Lower leg skin (tissue), 4 donors: ENCODE measurements around the gene P4HA3. TPM values are rescaled to one million over a fixed set of nuclear protein-coding genes. Genes with fewer than 3 reads are reported as not detected.

ENCODE experiments used
- DNase-seq, 2 donors: peaks; one replicate each; pipeline ENCODE4 v3.0.0-alpha.2; 2019; ENCODE audit warnings: low spot score in 2 of 2
- H3K4me3 ChIP-seq: fragments of 200-600 bp; sonication (generic); 2 replicates; pipeline ENCODE4 v1.5.1; 2017; ENCODE audit warnings: mild to moderate bottlenecking, low read depth; ENCODE audit not compliant: poor library complexity, severe bottlenecking
- POLR2A ChIP-seq, 2 donors: fragments of 450-650 bp; IDR thresholded peaks; one replicate each; pipeline ENCODE4 v1.6.1; 2016 to 2017; ENCODE audit warnings: antibody characterized with exemption in 2 of 2, mild to moderate bottlenecking in 1 of 2, moderate library complexity in 1 of 2
- WGBS, 2 donors: methylation state at CpG; one replicate each; pipeline ENCODE4 v1.1.5; 2018; 5-methylcytosine and 5-hydroxymethylcytosine counted together
- intact Hi-C: fragments of 100-400 bp; cut with DNase I; formaldehyde crosslinking; loops from one replicate; pipeline ENCODE4 v1.15.0; 2023; ENCODE audit warnings: low total_unique reads
- total RNA-seq, 4 donors: library from RNA; depleted of rRNA; stranded (reverse); fragments of >200 nt; gene quantifications; one replicate each; pipeline ENCODE4 v1.1.0, GENCODE V29; 2016
- TF ChIP-seq, protein P1 (sequence below), 3 donors: fragments of 450-650 bp; IDR thresholded peaks; one replicate each; pipeline ENCODE4 v1.5.1; 2016; ENCODE audit warnings: antibody characterized with exemption in 3 of 3, mild to moderate bottlenecking in 3 of 3, moderate library complexity in 2 of 3

Gene P4HA3
- total RNA-seq, 4 donors from 2014 or later = 0.17 to 0.81 TPM; not detected in 2

- WGBS, 2 donors = 84 to 89% methylated on average over 1 of the region's 1 CpG
- no peak for DNase-seq
- TF ChIP-seq, protein P1, sequence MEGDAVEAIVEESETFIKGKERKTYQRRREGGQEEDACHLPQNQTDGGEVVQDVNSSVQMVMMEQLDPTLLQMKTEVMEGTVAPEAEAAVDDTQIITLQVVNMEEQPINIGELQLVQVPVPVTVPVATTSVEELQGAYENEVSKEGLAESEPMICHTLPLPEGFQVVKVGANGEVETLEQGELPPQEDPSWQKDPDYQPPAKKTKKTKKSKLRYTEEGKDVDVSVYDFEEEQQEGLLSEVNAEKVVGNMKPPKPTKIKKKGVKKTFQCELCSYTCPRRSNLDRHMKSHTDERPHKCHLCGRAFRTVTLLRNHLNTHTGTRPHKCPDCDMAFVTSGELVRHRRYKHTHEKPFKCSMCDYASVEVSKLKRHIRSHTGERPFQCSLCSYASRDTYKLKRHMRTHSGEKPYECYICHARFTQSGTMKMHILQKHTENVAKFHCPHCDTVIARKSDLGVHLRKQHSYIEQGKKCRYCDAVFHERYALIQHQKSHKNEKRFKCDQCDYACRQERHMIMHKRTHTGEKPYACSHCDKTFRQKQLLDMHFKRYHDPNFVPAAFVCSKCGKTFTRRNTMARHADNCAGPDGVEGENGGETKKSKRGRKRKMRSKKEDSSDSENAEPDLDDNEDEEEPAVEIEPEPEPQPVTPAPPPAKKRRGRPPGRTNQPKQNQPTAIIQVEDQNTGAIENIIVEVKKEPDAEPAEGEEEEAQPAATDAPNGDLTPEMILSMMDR (IDR thresholded peaks at IDR 0.05) = no peak
- no peak for TF ChIP-seq POLR2A (IDR thresholded peaks at IDR 0.05)
- intact Hi-C loops = no loop called here
- H3K4me3 ChIP-seq = no peak overlapping the region
Measured at GRCh38 chr11:74238243-74238642, 73.2 kb downstream of the P4HA3 start.

- no peak overlapping the region for H3K4me3 ChIP-seq
- TF ChIP-seq, protein P1 (IDR thresholded peaks at IDR 0.05) = no peak
- TF ChIP-seq POLR2A (IDR thresholded peaks at IDR 0.05) = no peak
- DNase-seq = no peak
- intact Hi-C loops = no loop called here
- WGBS, 2 donors = 82 to 90% methylated on average over 2 of the region's 2 CpGs
Measured at GRCh38 chr11:74237541-74237940, 73.9 kb downstream of the P4HA3 start.

- DNase-seq = no peak
- intact Hi-C loops = no loop called here
- no peak overlapping the region for H3K4me3 ChIP-seq
- TF ChIP-seq POLR2A (IDR thresholded peaks at IDR 0.05) = no peak
- TF ChIP-seq, protein P1 (IDR thresholded peaks at IDR 0.05) = no peak
- 89 to 94% methylated on average over 4 of the region's 4 CpGs for WGBS, 2 donors
Measured at GRCh38 chr11:74235121-74235520, 76.3 kb downstream of the P4HA3 start.

- intact Hi-C loops = no loop called here
- H3K4me3 ChIP-seq = no peak overlapping the region
- 91 to 94% methylated on average over 3 of the region's 3 CpGs for WGBS, 2 donors
- no peak for DNase-seq
- TF ChIP-seq, protein P1 (IDR thresholded peaks at IDR 0.05) = no peak
- TF ChIP-seq POLR2A (IDR thresholded peaks at IDR 0.05) = no peak
Measured at GRCh38 chr11:74233683-74234082, 77.8 kb downstream of the P4HA3 start.

DNA sequence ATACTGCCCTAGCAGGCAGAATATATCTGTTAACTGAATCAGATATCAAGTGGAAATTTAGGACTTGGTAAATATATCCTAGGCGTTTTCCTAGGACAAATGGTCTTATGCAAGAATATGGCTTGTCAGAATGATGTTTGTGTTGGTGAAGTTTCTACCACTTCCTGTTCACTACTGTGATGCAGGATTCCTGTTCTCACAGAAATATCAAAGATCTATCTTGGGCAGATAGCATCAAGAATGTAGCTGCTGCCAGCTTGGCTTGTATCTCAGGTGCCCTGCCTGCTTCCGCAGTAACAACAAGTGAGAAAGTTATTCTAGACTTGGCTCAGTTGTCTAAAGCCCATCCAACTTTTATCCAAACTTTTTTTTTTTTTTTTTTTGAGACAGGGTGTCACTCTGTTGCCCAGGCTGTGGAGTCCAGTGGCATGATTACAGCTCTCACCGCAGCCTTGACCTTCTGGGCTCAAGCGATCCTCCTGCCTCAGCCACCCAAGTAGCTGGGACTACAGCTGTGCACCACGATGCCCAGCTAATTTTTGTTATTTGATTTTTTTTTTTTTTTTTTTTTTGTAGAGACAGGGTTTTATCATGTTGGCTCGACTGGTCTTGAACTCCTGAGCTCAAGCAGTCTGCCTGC lies 79.0 kb downstream of the P4HA3 start:
- no peak for DNase-seq
- 77 to 88% methylated on average over 6 of the region's 6 CpGs for WGBS, 2 donors
- intact Hi-C loops = no loop called here
- TF ChIP-seq, protein P1 (IDR thresholded peaks at IDR 0.05) = no peak
- TF ChIP-seq POLR2A (IDR thresholded peaks at IDR 0.05) = no peak
- no peak overlapping the region for H3K4me3 ChIP-seq

GRCh38 chr11:74226907-74227306 lies 84.5 kb downstream of the P4HA3 start:
- H3K4me3 ChIP-seq = no peak overlapping the region
- 60 to 61% methylated on average over 2 of the region's 2 CpGs for WGBS, 2 donors
- DNase-seq = no peak
- TF ChIP-seq, protein P1 (IDR thresholded peaks at IDR 0.05) = no peak
- TF ChIP-seq POLR2A (IDR thresholded peaks at IDR 0.05) = no peak
- intact Hi-C loops = no loop called here
